ENCODE results near the gene PLIN5. TPM values are rescaled to one million over a fixed set of nuclear protein-coding genes. Genes with fewer than 3 reads are reported as not detected.

PLIN5 gene
- total and polyA plus RNA-seq, 2 experiments from 2014 or later = 5.8 to 6.4 TPM

DNA sequence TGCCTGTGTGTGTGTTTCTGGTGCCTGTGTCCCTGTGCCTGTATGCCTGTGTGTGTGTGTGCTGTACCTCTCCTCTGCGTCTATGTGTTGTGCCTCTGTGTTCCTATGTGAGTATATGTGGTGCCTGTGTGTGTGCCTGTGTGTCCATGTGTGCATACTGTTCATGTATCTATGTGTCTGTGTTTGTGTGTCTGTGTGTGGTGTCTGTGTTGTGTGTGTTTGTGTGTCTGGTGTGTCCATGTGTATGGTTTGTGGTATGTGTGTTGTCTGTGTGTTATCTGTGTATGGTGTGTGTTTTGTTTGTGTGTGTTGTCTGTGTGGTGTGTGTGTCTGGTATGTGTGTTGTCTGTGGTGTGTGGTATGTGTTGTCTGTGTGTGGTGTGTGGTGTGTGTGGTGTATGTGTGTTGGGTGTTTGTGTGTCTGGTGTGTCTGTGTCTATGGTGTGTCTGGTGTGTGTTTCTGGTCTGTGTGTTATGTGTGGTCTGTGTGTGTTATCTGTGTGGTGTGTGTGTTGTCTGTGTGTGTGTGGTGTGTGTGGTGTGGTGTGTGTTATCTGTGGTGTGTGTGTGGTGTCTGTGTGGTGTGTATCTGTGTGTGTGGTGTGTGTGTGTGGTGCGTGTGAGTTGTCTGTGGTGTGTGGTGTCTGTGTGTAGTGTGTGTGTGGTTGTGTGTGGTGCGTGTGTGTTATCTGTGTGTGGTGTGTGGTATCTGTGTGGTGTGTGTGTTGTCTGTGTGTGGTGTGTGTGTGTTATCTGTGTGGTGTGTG lies 42.5 kb downstream of the PLIN5 start:
- H3K36me3 ChIP-seq (replicated peaks; ENCODE audit: insufficient read depth, low read depth) = no peaks in the 10 kb centered on the region
- WGBS (ENCODE audit: low lambda C conversion rate, missing lambda C conversion rate) = 98% methylated on average over 3 of the region's 3 CpGs

DNA sequence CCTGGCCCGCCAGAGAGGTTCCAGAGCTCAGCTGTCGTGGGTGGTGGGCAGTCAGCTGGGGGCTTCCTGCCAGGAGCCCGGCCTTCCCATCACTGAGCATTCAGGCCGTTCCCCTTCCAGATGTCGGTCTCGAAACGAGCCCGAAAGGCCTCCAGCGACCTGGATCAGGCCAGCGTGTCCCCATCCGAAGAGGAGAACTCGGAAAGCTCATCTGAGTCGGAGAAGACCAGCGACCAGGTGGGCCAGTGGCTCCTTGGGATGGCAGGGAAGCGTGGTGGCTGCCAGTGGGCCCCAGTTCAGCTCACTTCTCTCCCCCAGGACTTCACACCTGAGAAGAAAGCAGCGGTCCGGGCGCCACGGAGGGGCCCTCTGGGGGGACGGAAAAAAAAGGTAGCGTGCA lies 43.6 kb downstream of the PLIN5 start:
- Histone ChIP-seq H3K9me2 (replicated peaks; ENCODE audit: insufficient read depth) (no peaks in the 10 kb centered on the region), H3K9me3 (ENCODE audit: low read depth) (no peaks in the 10 kb centered on the region), H2AFZ (no peak overlapping the region), H3K79me2 (no peaks in the 10 kb centered on the region), H4K20me1 (ENCODE audit: insufficient read depth, poor library complexity, severe bottlenecking) (no peaks in the 10 kb centered on the region), H3K36me3 (replicated peaks; ENCODE audit: insufficient read depth, low read depth) (no peaks in the 10 kb centered on the region), H3K27ac (no peak overlapping the region), H3K4me2 (no peak overlapping the region), H3K4me1 (ENCODE audit: insufficient read depth) (no peaks in the 10 kb centered on the region), H3K27me3 (no peaks in the 10 kb centered on the region), H3K4me3 (no peak overlapping the region)
- TF ChIP-seq EZH2phosphoT487 (IDR thresholded peaks at IDR 0.05; ENCODE audit: low read depth, severe bottlenecking, unreplicated experiment) (no peak), CTCF (IDR thresholded peaks at IDR 0.05; ENCODE audit: poor library complexity) (no peak), EZH2 (IDR thresholded peaks at IDR 0.05; ENCODE audit: borderline replicate concordance) (no peak)
- WGBS (ENCODE audit: low lambda C conversion rate, missing lambda C conversion rate) = 96% methylated on average over 21 of the region's 21 CpGs
- DNase-seq (ENCODE audit: low spot score) = no peak

More for the DNA sequence above, 42.5 kb downstream of the PLIN5 start:
- Histone ChIP-seq H4K20me1 (ENCODE audit: insufficient read depth, poor library complexity, severe bottlenecking) (no peaks in the 10 kb centered on the region), H3K4me1 (ENCODE audit: insufficient read depth) (no peaks in the 10 kb centered on the region), H3K4me3 (no peak overlapping the region), H3K9me3 (ENCODE audit: low read depth) (no peaks in the 10 kb centered on the region), H3K4me2 (no peak overlapping the region), H3K9me2 (replicated peaks; ENCODE audit: insufficient read depth) (no peaks in the 10 kb centered on the region), H3K79me2 (no peaks in the 10 kb centered on the region), H3K27ac (no peak overlapping the region), H2AFZ (no peak overlapping the region), H3K27me3 (no peaks in the 10 kb centered on the region)
- DNase-seq (ENCODE audit: low spot score) = no peak
- TF ChIP-seq EZH2phosphoT487 (IDR thresholded peaks at IDR 0.05; ENCODE audit: low read depth, severe bottlenecking, unreplicated experiment) = no peak
- TF ChIP-seq EZH2 (IDR thresholded peaks at IDR 0.05; ENCODE audit: borderline replicate concordance) = no peak

- Histone ChIP-seq H3K79me2 (no peaks in the 10 kb centered on the region), H3K27me3 (no peaks in the 10 kb centered on the region), H3K4me3 (no peak overlapping the region), H3K4me2 (no peak overlapping the region), H3K9me3 (ENCODE audit: low read depth) (no peaks in the 10 kb centered on the region), H3K27ac (no peak overlapping the region), H4K20me1 (ENCODE audit: insufficient read depth, poor library complexity, severe bottlenecking) (no peaks in the 10 kb centered on the region), H3K4me1 (ENCODE audit: insufficient read depth) (no peaks in the 10 kb centered on the region), H2AFZ (no peak overlapping the region), H3K9me2 (replicated peaks; ENCODE audit: insufficient read depth) (no peaks in the 10 kb centered on the region), H3K36me3 (replicated peaks; ENCODE audit: insufficient read depth, low read depth) (no peaks in the 10 kb centered on the region)
- WGBS (ENCODE audit: low lambda C conversion rate, missing lambda C conversion rate) = 98% methylated on average over 29 of the region's 29 CpGs
- no peak for DNase-seq (ENCODE audit: low spot score)
- no peak for TF ChIP-seq CTCF (IDR thresholded peaks at IDR 0.05; ENCODE audit: poor library complexity)
- TF ChIP-seq EZH2phosphoT487 (IDR thresholded peaks at IDR 0.05; ENCODE audit: low read depth, severe bottlenecking, unreplicated experiment) = no peak
- TF ChIP-seq EZH2 (IDR thresholded peaks at IDR 0.05; ENCODE audit: borderline replicate concordance) = no peak
Observed at GRCh38 chr19:4488496-4488895, 46.5 kb downstream of the PLIN5 start.

- H3K79me2 ChIP-seq = no peaks in the 10 kb centered on the region
- H3K36me3 ChIP-seq (replicated peaks; ENCODE audit: insufficient read depth, low read depth) = no peaks in the 10 kb centered on the region
- TF ChIP-seq EZH2 (IDR thresholded peaks at IDR 0.05; ENCODE audit: borderline replicate concordance) (no peak), CTCF (IDR thresholded peaks at IDR 0.05; ENCODE audit: poor library complexity) (no peak), EZH2phosphoT487 (IDR thresholded peaks at IDR 0.05; ENCODE audit: low read depth, severe bottlenecking, unreplicated experiment) (no peak)
- H3K4me1 ChIP-seq (ENCODE audit: insufficient read depth) = no peaks in the 10 kb centered on the region
- no peak overlapping the region for H3K4me3 ChIP-seq
- H3K4me2 ChIP-seq = no peak overlapping the region
- no peak overlapping the region for H2AFZ ChIP-seq
- no peak overlapping the region for H3K27ac ChIP-seq
- no peaks in the 10 kb centered on the region for H3K27me3 ChIP-seq
- H3K9me3 ChIP-seq (ENCODE audit: low read depth) = no peaks in the 10 kb centered on the region
- DNase-seq (ENCODE audit: low spot score) = no peak
- WGBS (ENCODE audit: low lambda C conversion rate, missing lambda C conversion rate) = 96% methylated on average over 11 of the region's 11 CpGs
- no peaks in the 10 kb centered on the region for H3K9me2 ChIP-seq (replicated peaks; ENCODE audit: insufficient read depth)
- no peaks in the 10 kb centered on the region for H4K20me1 ChIP-seq (ENCODE audit: insufficient read depth, poor library complexity, severe bottlenecking)
Observed at GRCh38 chr19:4487572-4487971, 47.5 kb downstream of the PLIN5 start.
